KMS-11 (cell line): ENCODE results near the gene CILP2.

Experiments used
- H2AFZ ChIP-seq: fragments of 200-600 bp; sonication (generic); 2 replicates; pipeline ENCODE4 v1.6.1; 2016; ENCODE audit warnings: antibody characterized with exemption, mixed run types, low read depth
- H3K27ac ChIP-seq: fragments of 200-600 bp; sonication (generic); 2 replicates; pipeline ENCODE4 v1.6.1; 2016; ENCODE audit warnings: mild to moderate bottlenecking, mixed run types
- H3K27me3 ChIP-seq: fragments of 200-600 bp; sonication (generic); 2 replicates; pipeline ENCODE4 v1.6.1; 2017; ENCODE audit warnings: mild to moderate bottlenecking, low read depth, mixed run types, moderate library complexity; ENCODE audit not compliant: insufficient read depth
- H3K36me3 ChIP-seq: fragments of 200-600 bp; sonication (generic); 2 replicates; pipeline ENCODE4 v1.6.1; 2017; ENCODE audit warnings: mild to moderate bottlenecking, mixed run types; ENCODE audit not compliant: insufficient read depth
- H3K4me1 ChIP-seq: fragments of 200-600 bp; sonication (generic); 2 replicates; pipeline ENCODE4 v1.6.1; 2016; ENCODE audit warnings: mild to moderate bottlenecking, low read depth, mixed run types; ENCODE audit not compliant: poor library complexity, severe bottlenecking
- H3K4me2 ChIP-seq: fragments of 200-600 bp; sonication (generic); 2 replicates; pipeline ENCODE4 v1.7.0; 2016; ENCODE audit warnings: mild to moderate bottlenecking, mixed run types
- H3K4me3 ChIP-seq: fragments of 200-600 bp; sonication (generic); IDR thresholded peaks from 2 replicates; pipeline ENCODE4 v1.6.1; 2017; ENCODE audit warnings: low read depth, low read length, mixed read lengths; ENCODE audit not compliant: insufficient read depth
- H3K79me2 ChIP-seq: fragments of 200-600 bp; sonication (generic); 2 replicates; pipeline ENCODE4 v1.6.1; 2016; ENCODE audit warnings: low read depth, mixed run types; ENCODE audit not compliant: insufficient read depth
- H3K9ac ChIP-seq: fragments of 200-600 bp; sonication (generic); 2 replicates; pipeline ENCODE4 v1.6.1; 2016; ENCODE audit warnings: mild to moderate bottlenecking, mixed run types
- H4K20me1 ChIP-seq: fragments of 200-600 bp; sonication (generic); 2 replicates; pipeline ENCODE4 v1.6.1; 2016; ENCODE audit warnings: mild to moderate bottlenecking, mixed run types; ENCODE audit not compliant: insufficient read depth
- CTCF ChIP-seq: fragments of 200-600 bp; sonication (generic); conservative IDR thresholded peaks from 2 replicates; pipeline ENCODE4 v1.6.1; 2017; ENCODE audit warnings: low read depth, mild to moderate bottlenecking, antibody characterized with exemption, low read length, moderate library complexity, mixed read lengths

Gene CILP2

DNA sequence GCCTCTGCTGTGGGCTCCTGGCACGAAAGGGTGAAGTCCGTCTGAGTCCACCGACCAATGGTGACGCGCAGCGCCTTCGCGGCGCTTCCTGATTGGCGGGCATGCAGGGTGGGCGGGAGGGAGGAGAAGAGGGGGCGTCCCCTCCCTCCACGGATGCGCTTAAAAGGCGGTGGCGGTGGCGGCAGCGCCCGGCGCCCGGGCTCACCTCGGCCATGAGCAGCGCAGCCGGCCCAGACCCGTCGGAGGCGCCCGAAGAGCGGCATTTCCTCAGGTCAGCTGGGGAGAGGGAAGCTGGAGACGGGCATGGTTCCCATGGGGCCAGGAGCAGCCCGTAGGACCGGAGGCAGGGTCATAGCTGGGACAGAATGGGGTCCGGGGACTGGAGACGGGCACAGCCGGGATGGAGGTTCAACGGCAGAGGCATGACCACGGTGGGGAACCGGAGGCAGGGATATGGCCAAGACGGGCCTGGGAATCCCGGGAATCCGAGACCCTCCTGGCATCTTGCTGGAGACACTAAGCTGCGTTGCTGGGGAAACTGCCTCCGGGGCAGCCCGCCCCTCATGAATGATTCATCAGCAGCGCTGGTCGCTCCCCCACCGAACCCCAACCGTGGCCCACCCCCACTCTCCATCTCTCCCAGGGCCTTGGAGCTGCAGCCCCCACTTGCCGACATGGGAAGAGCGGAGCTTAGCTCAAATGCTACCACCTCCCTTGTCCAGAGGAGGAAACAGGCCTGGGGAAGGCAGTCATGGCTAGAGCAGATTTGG, 9.2 kb upstream of the CILP2 start, which contains the start of gene YJEFN3:
Gene YJEFN3 (plus strand): TSS at position 191 of the 770 bp plus-strand sequence. CDS start 22 bp downstream, at position 213.
- Histone ChIP-seq H3K27ac (no peak within 1 kb of the TSS), H3K4me2 (no peak within 1 kb of the TSS), H3K79me2 (peaks cover 6% of the 10 kb centered on the region; the same call in 1 of the 2 replicates), H3K4me3 (no peak within 1 kb of the TSS), H3K9ac (no peak within 1 kb of the TSS), H3K36me3 (no peaks in the 10 kb centered on the region), H3K4me1 (no peaks in the 10 kb centered on the region), H2AFZ (no peak within 1 kb of the TSS), H4K20me1 (no peaks in the 10 kb centered on the region), H3K27me3 (no peaks in the 10 kb centered on the region)
- no peak for TF ChIP-seq CTCF

DNA sequence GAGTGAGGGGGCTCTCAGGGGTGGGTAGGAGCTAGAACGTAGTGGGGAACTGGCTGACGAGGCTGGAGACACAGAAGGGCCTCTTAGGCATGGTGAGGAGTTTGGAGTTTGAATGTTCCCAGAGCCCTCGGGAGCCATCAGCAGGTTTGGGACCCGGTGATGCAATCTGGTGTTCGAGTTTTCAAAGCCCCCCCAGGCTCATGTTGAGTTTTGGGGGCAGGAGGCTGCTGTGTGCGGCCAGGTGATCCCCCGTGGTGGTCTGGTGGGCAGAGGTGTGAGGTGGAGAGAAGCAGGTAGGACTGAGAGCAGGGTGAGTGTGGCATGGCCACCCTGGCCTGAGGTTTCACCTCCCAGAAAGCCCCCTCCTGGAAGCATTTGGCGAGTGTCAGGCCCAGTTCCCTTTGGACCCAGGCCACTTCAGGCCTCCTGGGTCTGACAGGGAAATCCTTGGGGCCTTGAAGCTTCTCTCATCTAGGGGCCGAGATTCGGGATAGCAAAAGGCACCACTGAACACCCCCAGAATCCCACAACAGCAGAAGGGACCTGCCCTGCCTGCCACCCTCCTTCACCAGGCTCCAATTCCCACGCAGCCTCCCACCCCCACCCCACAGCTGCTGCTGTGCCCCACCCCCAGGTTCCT, 8.2 kb upstream of the CILP2 start:
- Histone ChIP-seq H3K4me2 (no peak overlapping the region), H3K27me3 (no peaks in the 10 kb centered on the region), H3K9ac (no peak overlapping the region), H4K20me1 (no peaks in the 10 kb centered on the region), H3K4me3 (no peak overlapping the region), H2AFZ (no peak overlapping the region), H3K4me1 (no peaks in the 10 kb centered on the region), H3K27ac (no peak overlapping the region), H3K36me3 (no peaks in the 10 kb centered on the region), H3K79me2 (no peaks in the 10 kb centered on the region; the same call in 1 of the 2 replicates)
- TF ChIP-seq CTCF = no peak

- Histone ChIP-seq H2AFZ (no peak overlapping the region), H3K27me3 (no peaks in the 10 kb centered on the region), H3K27ac (no peak overlapping the region), H3K36me3 (no peaks in the 10 kb centered on the region), H3K4me2 (no peak overlapping the region), H3K79me2 (no peaks in the 10 kb centered on the region), H3K4me1 (no peaks in the 10 kb centered on the region), H4K20me1 (no peaks in the 10 kb centered on the region), H3K9ac (no peak overlapping the region), H3K4me3 (no peak overlapping the region)
- no peak for TF ChIP-seq CTCF
Observed at GRCh38 chr19:19530423-19530804, 7.7 kb upstream of the CILP2 start.

DNA sequence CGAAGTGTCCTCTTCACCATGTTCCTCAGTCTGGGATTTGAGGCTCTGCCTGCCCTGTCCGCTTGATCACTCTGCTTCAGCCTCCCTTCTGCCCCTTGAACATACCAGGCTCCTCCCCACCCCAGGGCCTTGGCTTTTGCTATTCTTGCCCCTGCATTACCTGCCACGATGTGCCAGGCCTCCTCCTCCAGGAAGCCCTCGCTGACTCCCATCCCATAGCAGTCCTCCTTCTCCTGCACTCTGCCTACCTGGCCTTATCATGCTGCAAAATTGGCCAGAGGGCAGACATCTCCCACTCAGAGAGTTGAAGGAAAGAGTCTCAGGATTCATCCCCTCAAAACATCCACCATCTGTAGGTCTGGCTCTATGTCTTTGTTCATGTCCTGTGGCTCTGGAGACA, 7.2 kb upstream of the CILP2 start:
- Histone ChIP-seq H3K4me1 (no peaks in the 10 kb centered on the region), H3K27me3 (no peaks in the 10 kb centered on the region), H4K20me1 (no peaks in the 10 kb centered on the region), H3K4me3 (no peak overlapping the region), H3K79me2 (no peaks in the 10 kb centered on the region), H3K4me2 (no peak overlapping the region), H3K9ac (no peak overlapping the region), H3K36me3 (no peaks in the 10 kb centered on the region), H3K27ac (no peak overlapping the region), H2AFZ (no peak overlapping the region)
- no peak for TF ChIP-seq CTCF
